HuH-7.5 (cell line): ENCODE data around the gene CFTR.

Source experiments
- DNase-seq: peaks from one replicate; pipeline ENCODE4 v3.0.0; 2011; ENCODE audit warnings: low spot score

The CFTR gene

DNA sequence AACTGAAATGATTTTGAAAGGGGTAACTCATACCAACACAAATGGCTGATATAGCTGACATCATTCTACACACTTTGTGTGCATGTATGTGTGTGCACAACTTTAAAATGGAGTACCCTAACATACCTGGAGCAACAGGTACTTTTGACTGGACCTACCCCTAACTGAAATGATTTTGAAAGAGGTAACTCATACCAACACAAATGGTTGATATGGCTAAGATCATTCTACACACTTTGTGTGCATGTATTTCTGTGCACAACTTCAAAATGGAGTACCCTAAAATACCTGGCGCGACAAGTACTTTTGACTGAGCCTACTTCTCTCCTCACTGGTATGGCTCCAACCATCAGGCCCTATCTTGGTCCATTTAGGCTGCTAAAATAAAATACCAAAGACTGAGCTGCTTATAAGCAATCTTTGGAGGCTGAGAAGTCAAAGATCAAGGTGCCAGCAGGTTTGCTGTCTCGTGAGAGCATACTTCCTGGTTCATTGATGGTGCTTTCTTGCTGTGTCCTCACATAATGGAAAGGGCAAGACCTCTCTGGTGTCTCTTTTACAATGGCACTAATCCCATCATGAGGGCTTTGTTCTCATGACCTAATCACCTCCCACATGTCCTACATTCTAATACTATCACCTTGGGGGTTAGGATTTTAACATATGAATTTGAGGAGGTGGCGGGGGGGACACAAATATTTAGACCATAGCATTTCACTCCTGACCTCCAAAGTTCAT is 173.3 kb downstream of the CFTR start:
- DNase-seq: no peak

DNA sequence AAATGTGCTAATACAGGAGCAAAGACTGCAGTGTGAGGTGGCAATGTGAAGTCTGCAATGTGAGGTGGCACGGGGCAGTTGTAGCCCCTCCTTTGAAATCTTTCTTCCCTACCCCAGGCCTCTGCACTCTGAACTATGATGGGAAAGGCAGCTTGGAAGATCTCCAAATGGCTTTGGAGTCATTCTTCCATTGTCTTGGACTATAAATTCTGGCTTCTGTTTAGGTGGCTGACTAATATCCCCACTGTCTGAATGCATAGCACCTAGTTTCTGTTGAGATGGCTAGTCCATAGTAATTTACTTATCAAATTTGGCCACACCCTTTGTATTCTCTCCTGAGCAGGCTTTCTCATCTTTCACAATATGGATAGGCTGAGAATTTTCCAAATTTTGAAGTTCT is 175.0 kb downstream of the CFTR start:
- DNase-seq: no peak

DNA sequence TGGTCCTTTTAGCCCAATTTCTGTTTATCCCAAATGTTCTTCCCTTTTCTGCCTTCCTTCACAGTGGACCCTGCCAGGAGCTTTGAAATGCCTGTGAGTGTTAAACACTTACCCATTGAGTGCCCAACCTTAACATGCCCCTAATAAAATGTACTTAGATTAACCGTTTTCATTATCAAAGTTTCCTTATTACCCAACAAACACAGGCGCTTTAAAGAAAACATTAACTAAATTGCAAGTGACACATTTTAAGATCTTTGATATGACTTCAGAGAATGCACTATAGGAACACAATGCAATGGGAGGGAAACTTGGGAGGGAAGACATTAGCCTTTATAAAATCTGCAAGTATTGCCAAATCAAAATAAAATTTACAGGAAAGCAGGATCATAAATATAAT is 177.0 kb downstream of the CFTR start:
- DNase-seq: no peak

DNA sequence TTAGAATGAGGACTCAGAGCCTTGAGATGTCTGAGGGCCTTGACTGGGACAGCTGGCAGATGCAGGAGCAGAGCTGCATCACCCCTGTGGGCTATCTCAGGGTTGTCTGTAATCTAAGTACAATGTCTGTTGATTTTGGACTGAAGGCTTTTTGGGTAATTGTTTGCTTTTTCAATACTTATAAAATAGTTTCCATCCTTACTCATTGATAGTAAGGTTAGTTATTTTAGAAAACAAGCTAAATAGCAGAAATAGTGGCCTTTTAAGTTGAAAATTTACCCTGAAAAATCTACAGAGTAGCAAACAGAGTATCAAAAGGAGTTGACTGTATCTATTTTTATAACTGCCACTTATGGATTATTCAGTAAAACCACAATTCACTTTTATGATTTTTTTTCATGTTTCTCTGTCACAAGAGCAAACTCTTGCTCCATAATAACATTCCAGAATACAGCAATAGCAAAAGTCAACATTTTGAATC is 179.7 kb downstream of the CFTR start:
- DNase-seq: no peak

DNA sequence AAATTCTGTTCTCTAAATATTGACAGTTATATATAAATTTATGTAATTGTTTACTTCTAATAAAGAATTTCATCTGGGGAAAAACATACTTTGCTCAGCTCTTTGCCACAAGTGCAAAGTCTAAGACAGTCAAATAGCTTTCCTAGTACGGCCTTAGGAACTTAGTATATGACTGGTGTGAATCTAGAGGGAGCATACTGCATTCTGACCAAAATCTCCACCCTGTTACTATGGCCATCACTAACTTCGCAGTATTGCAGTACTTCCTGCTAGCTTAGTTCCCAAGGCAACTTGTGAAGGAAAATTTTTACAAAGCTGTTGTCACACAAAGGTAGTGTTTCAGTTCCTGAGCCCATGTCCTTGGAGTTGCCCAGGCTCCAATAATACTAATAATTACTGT is 181.5 kb downstream of the CFTR start:
- no peak for DNase-seq

DNA sequence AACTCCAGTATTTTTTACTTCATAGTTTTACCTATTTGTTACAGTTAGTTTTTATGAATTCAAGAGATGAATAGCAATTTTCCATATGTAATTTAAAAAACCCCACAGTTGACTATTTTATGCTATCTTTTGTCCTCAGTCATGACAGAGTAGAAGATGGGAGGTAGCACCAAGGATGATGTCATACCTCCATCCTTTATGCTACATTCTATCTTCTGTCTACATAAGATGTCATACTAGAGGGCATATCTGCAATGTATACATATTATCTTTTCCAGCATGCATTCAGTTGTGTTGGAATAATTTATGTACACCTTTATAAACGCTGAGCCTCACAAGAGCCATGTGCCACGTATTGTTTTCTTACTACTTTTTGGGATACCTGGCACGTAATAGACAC is 184.2 kb downstream of the CFTR start:
- DNase-seq: no peak

DNA sequence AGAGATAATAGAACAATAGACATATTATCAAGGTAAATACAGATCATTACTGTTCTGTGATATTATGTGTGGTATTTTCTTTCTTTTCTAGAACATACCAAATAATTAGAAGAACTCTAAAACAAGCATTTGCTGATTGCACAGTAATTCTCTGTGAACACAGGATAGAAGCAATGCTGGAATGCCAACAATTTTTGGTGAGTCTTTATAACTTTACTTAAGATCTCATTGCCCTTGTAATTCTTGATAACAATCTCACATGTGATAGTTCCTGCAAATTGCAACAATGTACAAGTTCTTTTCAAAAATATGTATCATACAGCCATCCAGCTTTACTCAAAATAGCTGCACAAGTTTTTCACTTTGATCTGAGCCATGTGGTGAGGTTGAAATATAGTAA is 185.5 kb downstream of the CFTR start:
- no peak for DNase-seq

DNA sequence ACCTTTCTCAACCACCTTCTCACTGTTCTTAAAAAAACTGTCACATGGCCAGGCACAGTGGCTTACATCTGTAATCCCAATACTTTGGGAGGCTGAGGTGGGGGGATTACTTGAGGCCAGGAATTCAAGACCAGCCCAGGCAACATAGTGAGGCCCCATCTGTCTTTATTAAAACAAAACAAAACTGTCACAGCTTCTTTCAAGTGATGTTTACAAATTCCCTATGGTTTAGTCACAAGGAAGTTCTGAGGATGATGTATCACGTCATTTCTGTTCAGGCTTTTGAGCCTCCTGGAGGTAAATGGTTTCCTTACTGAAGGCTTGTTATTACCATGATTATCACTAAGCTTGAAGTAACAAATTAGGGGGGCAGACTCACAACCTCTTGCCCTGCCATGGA is 186.2 kb downstream of the CFTR start:
- no peak for DNase-seq

DNA sequence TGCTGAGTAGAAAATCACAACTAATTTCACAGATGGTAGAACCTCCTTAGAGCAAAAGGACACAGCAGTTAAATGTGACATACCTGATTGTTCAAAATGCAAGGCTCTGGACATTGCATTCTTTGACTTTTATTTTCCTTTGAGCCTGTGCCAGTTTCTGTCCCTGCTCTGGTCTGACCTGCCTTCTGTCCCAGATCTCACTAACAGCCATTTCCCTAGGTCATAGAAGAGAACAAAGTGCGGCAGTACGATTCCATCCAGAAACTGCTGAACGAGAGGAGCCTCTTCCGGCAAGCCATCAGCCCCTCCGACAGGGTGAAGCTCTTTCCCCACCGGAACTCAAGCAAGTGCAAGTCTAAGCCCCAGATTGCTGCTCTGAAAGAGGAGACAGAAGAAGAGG is 186.9 kb downstream of the CFTR start:
- no peak for DNase-seq

DNA sequence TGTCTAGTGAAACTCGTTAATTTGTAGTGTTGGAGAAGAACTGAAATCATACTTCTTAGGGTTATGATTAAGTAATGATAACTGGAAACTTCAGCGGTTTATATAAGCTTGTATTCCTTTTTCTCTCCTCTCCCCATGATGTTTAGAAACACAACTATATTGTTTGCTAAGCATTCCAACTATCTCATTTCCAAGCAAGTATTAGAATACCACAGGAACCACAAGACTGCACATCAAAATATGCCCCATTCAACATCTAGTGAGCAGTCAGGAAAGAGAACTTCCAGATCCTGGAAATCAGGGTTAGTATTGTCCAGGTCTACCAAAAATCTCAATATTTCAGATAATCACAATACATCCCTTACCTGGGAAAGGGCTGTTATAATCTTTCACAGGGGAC is 187.6 kb downstream of the CFTR start:
- no peak for DNase-seq

DNA sequence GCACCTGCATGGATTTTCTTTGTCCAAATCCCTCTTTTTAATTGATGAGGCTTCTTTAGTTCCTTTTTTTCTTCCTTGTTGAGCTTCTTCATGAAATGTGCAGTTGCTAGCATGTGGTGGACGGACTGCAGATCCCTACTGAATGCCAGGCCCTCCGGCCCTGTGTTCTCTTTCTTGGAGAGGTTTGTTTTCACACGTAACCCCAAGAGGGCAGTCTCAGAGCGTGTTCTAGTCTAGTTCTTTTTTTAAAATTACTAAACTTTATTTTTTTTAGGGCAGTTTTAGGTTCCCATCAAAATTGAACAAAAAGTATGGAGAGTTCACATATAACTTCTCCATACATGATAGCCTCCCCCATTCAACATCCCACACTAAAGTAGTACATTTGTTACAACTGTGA is 190.0 kb downstream of the CFTR start:
- no peak for DNase-seq

DNA sequence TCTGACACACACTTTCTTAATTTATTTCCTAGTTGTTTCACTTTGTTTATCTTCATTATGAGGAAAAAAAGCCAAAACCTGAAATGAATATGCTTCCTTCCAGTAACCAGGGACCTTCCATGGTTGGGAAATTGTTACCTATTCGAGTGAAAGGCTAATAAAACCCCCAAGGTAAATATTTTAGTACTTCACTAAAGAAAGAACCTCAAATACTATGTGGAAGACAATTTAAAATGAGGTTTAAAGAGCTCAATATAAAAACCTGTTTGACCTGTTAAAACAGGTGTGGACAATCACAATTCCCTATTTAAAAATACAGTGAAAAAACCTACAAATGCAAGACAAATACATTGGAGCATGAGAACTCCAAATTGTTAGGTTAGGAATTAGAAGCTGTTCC is 192.6 kb downstream of the CFTR start:
- no peak for DNase-seq

DNA sequence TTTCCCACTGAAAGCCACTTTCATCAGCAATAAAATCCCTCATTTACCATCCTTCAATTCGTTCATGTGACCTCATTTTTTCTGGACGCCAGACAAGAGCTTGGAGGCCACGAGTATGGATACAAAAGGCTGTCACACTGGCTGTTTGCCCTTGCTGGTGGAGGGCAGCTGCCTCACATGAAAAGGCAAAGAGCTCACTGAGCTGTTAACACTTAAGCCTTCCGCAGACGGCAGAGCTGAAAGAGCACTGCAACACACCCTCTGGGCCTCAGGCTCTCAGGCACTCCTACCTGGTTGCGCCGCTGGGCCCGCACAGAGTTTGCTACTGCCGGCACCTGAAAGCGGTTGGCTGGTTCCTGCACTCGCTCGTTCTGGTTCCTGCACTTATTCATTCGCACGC is 193.5 kb downstream of the CFTR start:
- DNase-seq: no peak

DNA sequence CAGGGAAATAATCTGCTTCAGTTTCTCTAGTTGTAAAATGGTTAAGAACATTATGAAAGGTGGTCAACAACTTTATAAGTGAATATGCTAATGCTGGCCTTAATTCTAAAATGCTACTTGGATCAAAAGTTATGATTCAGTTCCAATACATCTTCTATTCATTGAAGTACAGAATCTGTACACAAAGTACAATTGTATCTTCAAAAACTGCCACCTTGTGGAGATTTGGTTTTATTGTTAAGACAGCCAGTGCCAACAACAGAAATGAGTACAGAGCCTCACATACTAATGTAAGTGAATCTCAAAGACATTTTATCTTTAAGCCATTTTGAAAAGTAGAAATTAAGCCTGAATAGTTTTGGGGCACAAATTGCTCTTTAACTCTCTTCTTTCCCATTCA is 194.0 kb downstream of the CFTR start:
- DNase-seq: no peak

DNA sequence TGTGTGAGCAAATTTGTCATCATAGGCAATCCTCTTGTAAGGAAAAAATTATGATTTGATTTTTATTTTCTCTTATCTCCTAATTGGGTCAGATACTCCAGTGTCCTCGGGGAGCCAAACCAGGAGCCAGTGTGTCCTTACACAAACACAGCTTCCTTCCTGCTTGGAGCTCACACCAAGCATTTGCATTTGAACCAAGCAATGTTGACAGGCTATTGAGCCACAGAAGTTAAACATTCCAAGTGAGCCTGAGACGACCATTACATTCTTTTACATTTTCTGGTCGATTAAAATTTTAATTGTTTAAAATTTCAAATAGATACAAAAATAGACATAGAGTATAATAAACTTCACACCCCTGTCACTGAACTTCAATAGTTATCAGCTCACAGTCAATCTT is 194.8 kb downstream of the CFTR start:
- DNase-seq: no peak

DNA sequence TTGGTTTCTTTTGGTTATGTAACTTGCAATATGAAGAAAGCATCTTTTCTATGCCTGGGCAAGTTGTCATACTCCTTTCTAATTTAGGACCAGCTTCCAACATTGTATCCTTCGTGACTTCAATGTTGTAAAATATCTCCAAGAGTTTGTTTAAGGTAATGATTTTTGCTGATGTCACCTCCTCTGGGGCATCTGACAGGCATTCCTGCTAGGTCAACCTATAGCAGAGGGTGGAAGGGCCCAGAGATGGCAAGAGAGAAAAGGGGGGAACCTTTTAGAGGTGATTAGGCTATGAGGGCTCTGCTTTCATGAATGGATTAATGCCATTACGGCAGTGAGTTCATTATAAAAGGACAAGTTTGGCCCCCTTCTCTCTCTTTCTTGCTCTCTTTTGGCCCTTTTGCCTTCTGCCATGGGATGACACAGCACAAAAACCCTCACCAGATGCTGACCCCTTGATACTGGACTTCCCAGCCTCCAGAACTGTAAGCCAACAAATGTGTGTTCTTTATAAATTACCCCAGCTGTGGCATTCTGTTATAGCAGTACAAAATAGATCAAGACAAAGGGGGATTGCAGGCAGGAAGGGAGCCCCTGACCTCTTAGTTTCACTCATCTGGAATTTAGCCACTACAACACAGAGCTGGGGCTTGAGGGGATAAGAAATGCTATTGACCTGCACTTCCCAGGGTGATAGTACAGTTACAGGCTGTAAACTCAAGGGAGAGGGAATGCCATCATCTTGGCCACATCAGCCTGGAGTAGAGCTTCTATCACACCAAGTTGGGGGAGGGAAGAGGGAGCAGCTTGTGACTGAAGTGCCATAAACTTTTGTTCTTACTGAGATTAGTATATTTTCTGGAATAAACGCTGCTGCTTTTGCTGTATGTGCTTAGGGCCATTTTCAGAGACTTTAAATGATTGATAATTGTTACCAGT is 195.9 kb downstream of the CFTR start:
- DNase-seq: no peak

DNA sequence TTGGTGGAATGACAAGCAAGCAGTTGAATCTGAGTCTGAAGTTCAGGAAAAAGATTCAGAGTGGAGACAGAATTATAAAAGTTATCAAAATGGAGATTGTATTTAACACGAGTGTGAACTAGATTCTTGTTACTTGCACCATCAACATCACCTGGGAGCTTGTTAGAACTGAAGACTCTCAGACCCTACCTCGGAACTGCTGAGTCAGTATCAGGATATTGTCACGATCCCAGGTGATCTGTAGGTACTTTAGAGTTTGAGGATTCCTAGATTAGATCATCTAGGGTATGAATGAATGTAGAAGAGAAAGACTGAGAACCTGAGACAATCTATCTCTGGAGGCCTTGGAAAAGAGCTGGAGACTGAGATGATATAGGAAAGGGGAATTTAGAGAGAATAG is 199.3 kb downstream of the CFTR start:
- no peak for DNase-seq

DNA sequence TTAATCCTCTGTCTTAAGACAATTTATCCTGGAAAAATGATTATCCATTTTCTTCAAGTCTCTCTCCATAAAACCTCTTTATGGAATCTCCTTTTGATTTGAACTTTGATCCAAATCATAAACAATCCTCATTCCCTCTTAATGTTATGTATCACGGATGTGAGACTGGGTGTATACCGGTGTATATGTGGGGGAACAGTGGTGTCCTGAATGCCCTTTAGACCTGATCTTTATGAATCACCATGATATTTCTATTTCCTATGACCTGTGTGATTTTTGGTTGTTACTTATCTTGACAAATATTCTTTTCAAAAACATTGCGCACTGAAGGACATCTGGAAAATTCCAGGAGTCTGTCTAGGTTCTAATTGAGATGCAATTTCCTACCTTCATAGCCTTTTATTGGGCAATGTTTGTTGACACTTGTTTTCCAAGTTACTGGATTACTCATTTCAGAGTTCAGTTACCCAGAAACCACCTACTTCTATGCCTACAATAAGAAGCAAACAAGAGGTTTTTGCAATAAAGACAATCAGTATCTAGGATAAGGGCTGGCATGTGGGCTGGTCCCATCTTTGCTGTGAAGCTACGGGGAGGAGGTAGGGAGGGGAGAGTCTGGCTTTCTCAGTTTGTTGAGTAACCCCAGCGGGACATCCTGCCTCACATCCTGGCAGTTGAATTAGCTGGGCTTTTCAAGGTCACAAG is 203.0 kb downstream of the CFTR start:
- no peak for DNase-seq

DNA sequence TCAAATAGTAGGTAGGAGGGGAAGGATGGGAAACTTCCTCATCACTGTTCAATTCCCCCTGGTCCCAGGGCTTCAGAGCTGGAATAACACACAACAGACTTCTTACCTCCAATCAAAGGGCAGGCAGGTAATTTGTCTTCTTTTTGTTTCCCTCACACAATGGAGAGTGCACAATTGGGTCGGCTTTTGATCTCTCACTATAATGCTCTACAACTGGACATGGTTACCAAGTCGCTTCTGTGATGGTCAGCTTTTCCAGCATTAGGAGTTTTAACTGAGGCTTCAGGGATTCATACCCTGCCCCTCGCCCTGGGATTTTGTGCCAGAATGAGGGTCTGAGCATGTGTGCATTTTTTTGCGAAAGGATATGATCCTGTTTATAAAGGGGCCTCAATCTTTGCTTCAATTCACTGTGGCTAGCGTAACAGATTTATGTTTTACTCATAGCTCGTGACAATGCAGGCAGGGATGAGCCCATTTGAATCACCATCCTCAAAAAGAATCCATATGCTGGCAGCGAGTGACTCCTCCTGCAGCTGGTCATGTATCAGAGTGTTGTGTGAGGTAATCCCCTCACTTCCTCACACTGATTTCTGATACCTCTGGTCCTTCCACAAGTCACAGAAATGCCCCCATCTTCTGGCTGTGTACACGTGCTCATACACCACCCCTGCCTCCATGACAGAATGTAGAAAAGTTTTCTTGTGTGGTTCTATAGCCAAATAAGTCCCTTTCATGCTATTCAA is 203.8 kb downstream of the CFTR start:
- no peak for DNase-seq

DNA sequence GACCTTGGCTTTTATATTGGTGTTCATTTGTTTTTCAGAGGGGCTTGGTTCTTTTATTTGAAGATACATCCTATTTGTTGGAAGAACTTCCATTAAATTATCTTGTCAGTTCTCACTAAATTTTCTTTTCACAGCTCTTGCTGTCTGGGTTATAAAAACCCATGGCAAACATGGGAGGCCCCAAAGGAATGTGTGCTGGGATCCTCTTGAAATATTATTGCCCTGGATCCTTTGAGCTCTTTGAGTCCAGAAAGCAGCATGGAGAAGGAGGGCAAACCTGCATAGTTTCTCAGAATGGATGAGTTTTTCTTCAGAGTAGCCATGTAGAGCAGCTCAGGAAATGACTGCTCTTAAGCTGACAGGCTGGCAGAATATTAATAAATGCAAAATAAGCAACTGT is 206.0 kb downstream of the CFTR start:
- DNase-seq: no peak

DNA sequence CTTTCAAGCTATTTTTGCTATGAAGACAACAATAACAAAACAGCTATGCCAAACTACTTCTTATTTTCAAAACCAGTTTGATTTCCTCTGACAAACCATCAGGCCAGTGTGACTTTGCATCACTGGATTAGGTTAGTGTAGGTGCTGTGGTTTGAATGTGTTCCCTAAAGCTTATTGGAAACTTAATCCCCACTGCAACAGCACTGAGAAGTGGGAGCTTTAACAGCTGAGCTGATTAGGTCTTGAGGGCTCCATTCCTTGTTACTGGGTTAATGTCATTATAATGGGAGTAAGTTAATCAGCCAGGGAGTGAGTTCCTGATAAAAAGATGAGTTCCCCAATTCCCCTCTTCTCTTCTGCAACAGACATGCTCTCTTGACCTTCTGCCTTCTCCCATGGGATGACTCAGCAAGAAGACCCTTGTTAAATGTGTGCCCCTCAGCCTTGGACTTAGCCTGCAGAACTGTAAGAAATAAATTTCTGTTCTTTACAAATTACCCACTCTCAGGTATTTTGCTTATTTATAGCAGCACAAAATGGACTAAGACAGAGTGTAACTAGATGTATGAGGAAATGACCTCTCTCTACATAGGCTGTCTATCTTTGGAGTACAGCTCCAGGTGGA is 206.6 kb downstream of the CFTR start:
- DNase-seq: no peak

DNA sequence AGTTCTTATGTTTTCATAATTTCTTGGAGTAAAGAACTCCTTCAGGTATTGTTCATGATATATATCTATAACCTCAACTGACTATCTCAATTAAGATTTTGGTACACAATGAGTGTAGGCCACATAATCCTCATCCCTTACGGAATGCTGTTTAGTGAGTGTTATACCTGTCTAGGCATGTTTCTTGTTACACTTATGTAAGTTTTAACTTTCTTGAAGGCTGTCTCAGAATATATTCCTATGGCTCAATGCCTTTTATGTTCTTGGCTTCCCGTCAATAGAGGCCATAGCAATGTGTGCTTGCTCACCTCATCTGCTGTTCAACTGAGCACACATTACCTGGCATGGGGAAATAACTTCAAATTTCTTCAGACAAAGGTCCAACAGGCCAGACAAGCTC is 208.3 kb downstream of the CFTR start:
- no peak for DNase-seq
